GM12878 (cell line): Measurements from ENCODE around the gene SPAG17. TPM values are rescaled to one million over a fixed set of nuclear protein-coding genes. Genes with fewer than 3 reads are reported as not detected.

Experiments
- ATAC-seq: fragments of 200-7000 bp; cut with Tn5 transposase; 3 replicates; pipeline ENCODE4 v1.9.1; 2020; ENCODE audit warnings: mild to moderate bottlenecking, moderate library complexity
- BruUV-seq: library from RNA; stranded (reverse); fragments of 400-500 nt; replicated peaks from 2 replicates; lab custom pipeline; 2021; lab: Mats Ljungman, UMichigan
- CTCF ChIA-PET: fragments of 300-600 bp; sonication (Branson Sonifier 250); formaldehyde crosslinking; extraction: SDS; loops from one replicate; lab custom pipeline; 2021; ENCODE audit warnings: inconsistent platforms; lab: Yijun Ruan, JAX
- POLR2A ChIA-PET: fragments of 350-600 bp; formaldehyde crosslinking; extraction: SDS; loops from one replicate; lab custom pipeline; 2021; ENCODE audit warnings: inconsistent platforms; lab: Charles Lee
- RAD21 ChIA-PET: fragments of 300-600 bp; sonication (Branson Sonifier 250); formaldehyde crosslinking; loops from one replicate; lab custom pipeline; 2023; ENCODE audit warnings: antibody characterized with exemption; ENCODE audit not compliant: unreplicated experiment; lab: Charles Lee
- SMC1A ChIA-PET: fragments of 300-600 bp; sonication (Branson Sonifier 250); formaldehyde crosslinking; loops from one replicate; lab custom pipeline; 2023; ENCODE audit not compliant: unreplicated experiment, uncharacterized antibody; lab: Charles Lee
- DNase-seq: peaks from one replicate; pipeline ENCODE4 v3.0.0-alpha.2; 2011; ENCODE audit warnings: low read depth, low spot score
- FAIRE-seq: peaks from 3 replicates; lab custom pipeline; 2011; peaks lifted over from hg19 to GRCh38; lab: Jason Lieb, UNC
- H2AFZ ChIP-seq: 2 replicates; pipeline ENCODE4 v1.6.0; 2011; ENCODE audit warnings: low read depth, low read length, control low read depth; ENCODE audit not compliant: control insufficient read depth
- H3K27ac ChIP-seq: 2 replicates; pipeline ENCODE4 v1.5.1; 2011; ENCODE audit warnings: control low read depth; ENCODE audit not compliant: control insufficient read depth, insufficient read depth
- H3K27me3 ChIP-seq, 2 experiments: replicated peaks in 1 of 2; 2 replicates each; pipeline versions ENCODE4 v1.6.0 to v1.6.1; 2011; ENCODE audit warnings: low read length in 1 of 2; ENCODE audit not compliant: control insufficient read depth in 2 of 2, insufficient read depth in 2 of 2
- H3K36me3 ChIP-seq, 2 experiments: 2 replicates each; pipeline ENCODE4 v1.5.1; 2011; ENCODE audit warnings: low read length in 1 of 2; ENCODE audit not compliant: control insufficient read depth in 2 of 2, insufficient read depth in 2 of 2
- H3K4me1 ChIP-seq: 2 replicates; pipeline ENCODE4 v1.6.1; 2011; ENCODE audit warnings: mild to moderate bottlenecking, low read length, moderate library complexity, mixed read lengths; ENCODE audit not compliant: control insufficient read depth, insufficient read depth
- H3K4me2 ChIP-seq: 2 replicates; pipeline ENCODE4 v1.6.0; 2011; ENCODE audit warnings: control low read depth; ENCODE audit not compliant: control insufficient read depth, insufficient read depth
- H3K4me3 ChIP-seq: fragments of 200-600 bp; sonication (generic); 2 replicates; pipeline ENCODE4 v1.5.1; 2016
- H3K79me2 ChIP-seq: 2 replicates; pipeline ENCODE4 v1.6.0; 2011; ENCODE audit warnings: low read length; ENCODE audit not compliant: control insufficient read depth, insufficient read depth
- H3K9ac ChIP-seq: 2 replicates; pipeline ENCODE4 v1.8.0; 2011; ENCODE audit warnings: low read length, control low read depth, mixed read lengths; ENCODE audit not compliant: control insufficient read depth, insufficient read depth
- H3K9me3 ChIP-seq: replicated peaks from 3 replicates; pipeline ENCODE4 v1.5.1; 2011; ENCODE audit warnings: mild to moderate bottlenecking, low read length; ENCODE audit not compliant: control insufficient read depth, insufficient read depth
- H4K20me1 ChIP-seq: 2 replicates; pipeline ENCODE4 v1.6.0; 2011; ENCODE audit not compliant: control insufficient read depth, insufficient read depth
- EP300 ChIP-seq, 2 experiments: fragments of 150-350 bp in 1 of 2; IDR thresholded peaks; 2 replicates each; pipeline ENCODE4 v1.6.1; 2011 to 2012; ENCODE audit warnings: low read depth in 2 of 2, low read length in 2 of 2, borderline replicate concordance in 1 of 2, improper control_type of control experiment in 1 of 2, inconsistent platforms in 1 of 2; ENCODE audit not compliant: control insufficient read depth in 1 of 2
- HDGF ChIP-seq: fragments of 450-650 bp; IDR thresholded peaks from 2 replicates; pipeline ENCODE4 v1.6.1; 2016; ENCODE audit warnings: antibody characterized with exemption
- NFIC ChIP-seq: IDR thresholded peaks from 2 replicates; pipeline ENCODE4 v1.6.1; 2012; ENCODE audit warnings: low read depth, mild to moderate bottlenecking, inconsistent platforms, low read length, moderate library complexity
- NRF1 ChIP-seq: conservative IDR thresholded peaks from 2 replicates; pipeline ENCODE4 v1.6.1; 2011; ENCODE audit warnings: mild to moderate bottlenecking, low read depth, low read length, improper control_type of control experiment
- POLR2AphosphoS2 ChIP-seq: IDR thresholded peaks from 2 replicates; pipeline ENCODE4 v1.6.1; 2011; ENCODE audit warnings: low read depth, mild to moderate bottlenecking, low read length, improper control_type of control experiment, moderate library complexity
- SUPT20H ChIP-seq: IDR thresholded peaks from 2 replicates; pipeline ENCODE4 v1.6.1; 2011; ENCODE audit warnings: low read depth, mild to moderate bottlenecking, low read length, moderate library complexity, borderline replicate concordance; ENCODE audit not compliant: control insufficient read depth
- ZNF217 ChIP-seq: fragments of 450-650 bp; IDR thresholded peaks from 2 replicates; pipeline ENCODE4 v1.6.1; 2017; ENCODE audit warnings: antibody characterized with exemption, mild to moderate bottlenecking
- WGBS: methylation state at CpG from one replicate; pipeline ENCODE4 v1.1.6; 2016; ENCODE audit warnings: low lambda C conversion rate; ENCODE audit not compliant: insufficient replicate concordance, insufficient coverage; ENCODE audit errors: missing lambda C conversion rate; 5-methylcytosine and 5-hydroxymethylcytosine counted together
- in situ Hi-C: fragments of 300-500 bp; cut with MboI; formaldehyde crosslinking; loops from 9 replicates; pipeline ENCODE4 v1.14.3; 2018; ENCODE audit warnings: mixed read lengths
- intact Hi-C: fragments of 100-400 bp; cut with micrococcal nuclease; formaldehyde crosslinking; loops from one replicate; pipeline ENCODE4 v1.14.2; 2022; ENCODE audit not compliant: unreplicated experiment
- polyA plus RNA-seq, 11 experiments: library from polyadenylated mRNA; depleted of rRNA in 4 of 11; unstranded in 6 of 11; stranded (reverse) in 5 of 11; fragments of >200 nt; fragmentation: Nextera tagmentation in 4 of 11; fragmentation: Illumina TruSeq in 1 of 11; extraction: Ambion mirVana in 4 of 11; extraction: Trizol in 1 of 11; gene quantifications; 1 replicate in 1 of 11; 2 replicates in 10 of 11; pipeline versions ENCODE4 v1.2.1 to v1.2.3, GENCODE V29; 2011 to 2016; ENCODE audit warnings: inconsistent platforms in 2 of 11, missing spikeins in 2 of 11, low read depth in 1 of 11
- total RNA-seq, 4 experiments: library from RNA; depleted of rRNA in 3 of 4; stranded (reverse); fragments of >200 nt in 3 of 4; fragmentation: Illumina TruSeq in 1 of 4; extraction: Trizol in 1 of 4; gene quantifications; 2 replicates each; pipeline versions ENCODE4 v1.2.1 to v1.2.3, GENCODE V29; 2013 to 2021
- TF ChIP-seq, protein P1 (sequence below): IDR thresholded peaks from 2 replicates; pipeline ENCODE4 v1.6.1; 2012; ENCODE audit warnings: mild to moderate bottlenecking, low read depth, low read length
- TF ChIP-seq, protein P2 (sequence below): fragments of 450-650 bp; IDR thresholded peaks from 2 replicates; pipeline ENCODE4 v1.6.1; 2017; ENCODE audit warnings: low read depth, mild to moderate bottlenecking, moderate library complexity

Gene SPAG17
- total and polyA plus RNA-seq, 10 of the 15 experiments (the other 5 are each of a cell fraction or from before 2014, with no cell fraction given), result 0.02 to 0.16 (median 0.03) TPM; not detected in 7

DNA sequence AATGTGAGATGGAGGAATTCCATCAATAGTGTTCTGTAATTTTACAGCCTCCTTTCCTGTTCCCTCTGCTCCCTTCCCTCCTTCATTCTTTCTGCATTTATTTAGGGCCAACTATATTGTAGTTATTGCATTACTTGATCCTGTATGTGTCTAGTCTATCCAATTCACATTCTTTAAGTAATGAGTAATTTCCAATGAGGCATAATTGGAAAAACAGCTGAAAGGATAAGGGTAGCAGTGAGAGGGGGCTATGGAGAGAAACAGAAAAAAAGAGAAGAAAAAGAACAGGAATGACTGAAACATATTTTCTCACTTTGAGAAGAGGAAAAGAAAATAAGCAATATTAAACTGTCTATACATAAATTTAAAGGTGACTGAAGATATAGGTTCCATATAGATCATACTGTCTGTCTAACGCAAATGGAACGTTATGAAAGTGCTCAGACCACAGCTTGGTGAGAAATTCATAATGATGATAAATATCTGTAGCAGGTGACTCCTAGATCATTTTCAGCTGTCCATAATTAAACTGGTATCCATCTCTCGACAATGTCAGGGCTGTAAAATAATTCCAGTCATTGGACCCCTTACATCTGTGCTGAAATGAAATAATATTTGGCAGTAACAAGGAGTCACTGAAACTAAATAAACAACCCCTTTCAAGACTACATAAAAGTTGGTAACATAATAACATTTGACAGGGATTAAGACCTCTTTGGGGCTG lies 61.8 kb downstream of the SPAG17 start:
- TF ChIP-seq, protein P1, sequence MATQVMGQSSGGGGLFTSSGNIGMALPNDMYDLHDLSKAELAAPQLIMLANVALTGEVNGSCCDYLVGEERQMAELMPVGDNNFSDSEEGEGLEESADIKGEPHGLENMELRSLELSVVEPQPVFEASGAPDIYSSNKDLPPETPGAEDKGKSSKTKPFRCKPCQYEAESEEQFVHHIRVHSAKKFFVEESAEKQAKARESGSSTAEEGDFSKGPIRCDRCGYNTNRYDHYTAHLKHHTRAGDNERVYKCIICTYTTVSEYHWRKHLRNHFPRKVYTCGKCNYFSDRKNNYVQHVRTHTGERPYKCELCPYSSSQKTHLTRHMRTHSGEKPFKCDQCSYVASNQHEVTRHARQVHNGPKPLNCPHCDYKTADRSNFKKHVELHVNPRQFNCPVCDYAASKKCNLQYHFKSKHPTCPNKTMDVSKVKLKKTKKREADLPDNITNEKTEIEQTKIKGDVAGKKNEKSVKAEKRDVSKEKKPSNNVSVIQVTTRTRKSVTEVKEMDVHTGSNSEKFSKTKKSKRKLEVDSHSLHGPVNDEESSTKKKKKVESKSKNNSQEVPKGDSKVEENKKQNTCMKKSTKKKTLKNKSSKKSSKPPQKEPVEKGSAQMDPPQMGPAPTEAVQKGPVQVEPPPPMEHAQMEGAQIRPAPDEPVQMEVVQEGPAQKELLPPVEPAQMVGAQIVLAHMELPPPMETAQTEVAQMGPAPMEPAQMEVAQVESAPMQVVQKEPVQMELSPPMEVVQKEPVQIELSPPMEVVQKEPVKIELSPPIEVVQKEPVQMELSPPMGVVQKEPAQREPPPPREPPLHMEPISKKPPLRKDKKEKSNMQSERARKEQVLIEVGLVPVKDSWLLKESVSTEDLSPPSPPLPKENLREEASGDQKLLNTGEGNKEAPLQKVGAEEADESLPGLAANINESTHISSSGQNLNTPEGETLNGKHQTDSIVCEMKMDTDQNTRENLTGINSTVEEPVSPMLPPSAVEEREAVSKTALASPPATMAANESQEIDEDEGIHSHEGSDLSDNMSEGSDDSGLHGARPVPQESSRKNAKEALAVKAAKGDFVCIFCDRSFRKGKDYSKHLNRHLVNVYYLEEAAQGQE, result no peak
- TF ChIP-seq EP300 (IDR thresholded peaks at IDR 0.05; ENCODE audit: borderline replicate concordance in 1 of 2, control insufficient read depth in 1 of 2, low read depth in 2 of 2, low read length in 2 of 2) (no peak), POLR2AphosphoS2 (no peak), ZNF217 (no peak), HDGF (no peak), SUPT20H (no peak), NRF1 (no peak), NFIC (no peak)
- TF ChIP-seq, protein P2, sequence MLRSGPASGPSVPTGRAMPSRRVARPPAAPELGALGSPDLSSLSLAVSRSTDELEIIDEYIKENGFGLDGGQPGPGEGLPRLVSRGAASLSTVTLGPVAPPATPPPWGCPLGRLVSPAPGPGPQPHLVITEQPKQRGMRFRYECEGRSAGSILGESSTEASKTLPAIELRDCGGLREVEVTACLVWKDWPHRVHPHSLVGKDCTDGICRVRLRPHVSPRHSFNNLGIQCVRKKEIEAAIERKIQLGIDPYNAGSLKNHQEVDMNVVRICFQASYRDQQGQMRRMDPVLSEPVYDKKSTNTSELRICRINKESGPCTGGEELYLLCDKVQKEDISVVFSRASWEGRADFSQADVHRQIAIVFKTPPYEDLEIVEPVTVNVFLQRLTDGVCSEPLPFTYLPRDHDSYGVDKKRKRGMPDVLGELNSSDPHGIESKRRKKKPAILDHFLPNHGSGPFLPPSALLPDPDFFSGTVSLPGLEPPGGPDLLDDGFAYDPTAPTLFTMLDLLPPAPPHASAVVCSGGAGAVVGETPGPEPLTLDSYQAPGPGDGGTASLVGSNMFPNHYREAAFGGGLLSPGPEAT, result no peak
- Histone ChIP-seq H3K36me3 (no peaks in the 10 kb centered on the region), H3K27me3 (peaks cover 0 to 1% of the 10 kb centered on the region in 2 experiments; a peak in 1 of 4 replicates), H3K9me3 (no peaks in the 10 kb centered on the region), H3K79me2 (no peaks in the 10 kb centered on the region), H3K9ac (no peak overlapping the region), H3K4me1 (no peaks in the 10 kb centered on the region), H3K27ac (no peak overlapping the region), H2AFZ (no peak overlapping the region), H3K4me3 (no peak overlapping the region), H3K4me2 (no peak overlapping the region), H4K20me1 (no peaks in the 10 kb centered on the region)
- BruUV-seq, result no TSS peak
- DNase-seq, result no peak
- 32% methylated on average over 3 of the region's 3 CpGs for WGBS
- RAD21 ChIA-PET, result no interaction called here
- in situ Hi-C loops, result no loop called here
- intact Hi-C loops, result loop anchor here (10.0 kb wide), 1 partner anchor 58 kb away; no protein-coding TSS in a partner anchor
- FAIRE-seq, result no peak
- CTCF ChIA-PET, result interaction anchor here (1.0 kb wide), 1 partner anchor 19 kb away, joined by 3 read pairs; no protein-coding TSS in a partner anchor
- POLR2A ChIA-PET, result no interaction called here
- SMC1A ChIA-PET, result no interaction called here
- no peak for ATAC-seq
